ENCODE measurements around the gene GRID2. TPM values are rescaled to one million over a fixed set of nuclear protein-coding genes. Genes with fewer than 3 reads are reported as not detected.

The GRID2 gene
- total RNA-seq, 4 donors from 2014 or later: 0.33 TPM; not detected in 3

GRCh38 chr4:93319041-93319440 lies 1015.3 kb downstream of the GRID2 start:
- no peaks in the 10 kb centered on the region for H3K36me3 ChIP-seq
- H3K27me3 ChIP-seq: no peaks in the 10 kb centered on the region
- WGBS, 2 donors: 75 to 87% methylated on average over 1 of the region's 1 CpG
- TF ChIP-seq POLR2A (IDR thresholded peaks at IDR 0.05): no peak
- TF ChIP-seq, protein P1, sequence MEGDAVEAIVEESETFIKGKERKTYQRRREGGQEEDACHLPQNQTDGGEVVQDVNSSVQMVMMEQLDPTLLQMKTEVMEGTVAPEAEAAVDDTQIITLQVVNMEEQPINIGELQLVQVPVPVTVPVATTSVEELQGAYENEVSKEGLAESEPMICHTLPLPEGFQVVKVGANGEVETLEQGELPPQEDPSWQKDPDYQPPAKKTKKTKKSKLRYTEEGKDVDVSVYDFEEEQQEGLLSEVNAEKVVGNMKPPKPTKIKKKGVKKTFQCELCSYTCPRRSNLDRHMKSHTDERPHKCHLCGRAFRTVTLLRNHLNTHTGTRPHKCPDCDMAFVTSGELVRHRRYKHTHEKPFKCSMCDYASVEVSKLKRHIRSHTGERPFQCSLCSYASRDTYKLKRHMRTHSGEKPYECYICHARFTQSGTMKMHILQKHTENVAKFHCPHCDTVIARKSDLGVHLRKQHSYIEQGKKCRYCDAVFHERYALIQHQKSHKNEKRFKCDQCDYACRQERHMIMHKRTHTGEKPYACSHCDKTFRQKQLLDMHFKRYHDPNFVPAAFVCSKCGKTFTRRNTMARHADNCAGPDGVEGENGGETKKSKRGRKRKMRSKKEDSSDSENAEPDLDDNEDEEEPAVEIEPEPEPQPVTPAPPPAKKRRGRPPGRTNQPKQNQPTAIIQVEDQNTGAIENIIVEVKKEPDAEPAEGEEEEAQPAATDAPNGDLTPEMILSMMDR (IDR thresholded peaks at IDR 0.05): no peak
- no peak for DNase-seq
- H3K4me3 ChIP-seq (replicated peaks in 1 of 3): no peak overlapping the region
- intact Hi-C loops (cut with DNase I): no loop called here
- no peak overlapping the region for H3K27ac ChIP-seq
- H3K9me3 ChIP-seq: no peaks in the 10 kb centered on the region
- no peaks in the 10 kb centered on the region for H3K4me1 ChIP-seq

DNA sequence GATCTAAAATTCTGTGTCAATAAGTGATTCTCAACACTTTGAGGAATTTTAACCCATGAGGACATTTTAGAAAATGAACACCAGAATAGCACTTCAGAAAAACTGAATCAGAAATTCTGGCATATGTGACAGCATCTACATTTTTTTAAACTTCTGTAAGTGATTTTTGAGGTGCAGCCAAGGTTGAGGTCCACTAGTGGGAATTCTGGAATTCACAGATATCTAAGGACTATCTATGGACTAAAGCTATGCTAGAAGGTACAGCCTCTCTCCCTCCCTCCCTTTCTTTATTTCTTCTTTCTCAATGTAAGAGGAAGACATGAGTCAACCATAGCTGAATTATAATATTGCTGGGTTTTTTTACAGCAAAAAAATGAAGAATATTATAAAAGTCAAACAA lies 1016.6 kb downstream of the GRID2 start:
- Histone ChIP-seq H3K9me3 (no peaks in the 10 kb centered on the region), H3K4me1 (no peaks in the 10 kb centered on the region), H3K27ac (no peak overlapping the region), H3K4me3 (replicated peaks in 1 of 3) (no peak overlapping the region), H3K36me3 (no peaks in the 10 kb centered on the region), H3K27me3 (no peaks in the 10 kb centered on the region)
- intact Hi-C loops (cut with DNase I): no loop called here
- TF ChIP-seq POLR2A (IDR thresholded peaks at IDR 0.05): no peak
- TF ChIP-seq, protein P1 (IDR thresholded peaks at IDR 0.05): no peak
- DNase-seq: no peak

GRCh38 chr4:93327346-93327745 lies 1023.6 kb downstream of the GRID2 start:
- H3K27ac ChIP-seq: no peak overlapping the region
- H3K36me3 ChIP-seq: no peaks in the 10 kb centered on the region
- no peaks in the 10 kb centered on the region for H3K4me1 ChIP-seq
- DNase-seq: no peak
- TF ChIP-seq, protein P1 (IDR thresholded peaks at IDR 0.05): no peak
- no peak for TF ChIP-seq POLR2A (IDR thresholded peaks at IDR 0.05)
- H3K27me3 ChIP-seq: no peaks in the 10 kb centered on the region
- H3K4me3 ChIP-seq (replicated peaks in 1 of 3): no peak overlapping the region
- intact Hi-C loops (cut with DNase I): no loop called here
- H3K9me3 ChIP-seq: no peaks in the 10 kb centered on the region

- 84 to 91% methylated on average over 3 of the region's 3 CpGs for WGBS, 2 donors
- H3K27ac ChIP-seq: no peak overlapping the region
- no peaks in the 10 kb centered on the region for H3K27me3 ChIP-seq
- H3K36me3 ChIP-seq: no peaks in the 10 kb centered on the region
- no peak for DNase-seq
- H3K4me3 ChIP-seq (replicated peaks in 1 of 3): no peak overlapping the region
- intact Hi-C loops (cut with DNase I): no loop called here
- H3K4me1 ChIP-seq: no peaks in the 10 kb centered on the region
- TF ChIP-seq, protein P1 (IDR thresholded peaks at IDR 0.05): no peak
- TF ChIP-seq POLR2A (IDR thresholded peaks at IDR 0.05): no peak
- H3K9me3 ChIP-seq: no peaks in the 10 kb centered on the region
These were observed 1030.2 kb downstream of the GRID2 start for GRCh38 chr4:93334003-93334402.

DNA sequence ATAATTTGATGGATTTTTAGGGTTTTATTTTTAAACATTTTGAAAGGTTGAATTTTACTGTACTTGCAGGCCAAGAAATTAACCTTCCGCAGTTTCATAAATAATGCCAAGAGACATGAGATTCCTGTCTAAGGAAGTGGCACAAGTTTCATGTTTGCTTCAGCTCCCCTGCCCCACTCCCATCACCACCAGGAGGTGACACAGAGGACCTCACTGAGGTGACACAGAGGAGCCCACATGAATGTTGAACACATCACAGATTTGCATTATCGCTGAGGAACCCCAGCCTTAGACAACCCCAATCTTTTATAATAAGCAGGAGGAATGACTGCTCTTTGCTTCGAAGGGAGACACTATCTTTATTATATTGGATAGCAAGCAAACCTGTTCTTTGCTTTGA lies 1033.4 kb downstream of the GRID2 start:
- TF ChIP-seq, protein P1 (IDR thresholded peaks at IDR 0.05): no peak
- TF ChIP-seq POLR2A (IDR thresholded peaks at IDR 0.05): no peak
- WGBS, 2 donors: 94 to 97% methylated on average over 3 of the region's 3 CpGs
- intact Hi-C loops (cut with DNase I): no loop called here
- Histone ChIP-seq H3K4me1 (no peaks in the 10 kb centered on the region), H3K27ac (no peak overlapping the region), H3K9me3 (no peaks in the 10 kb centered on the region), H3K4me3 (replicated peaks in 1 of 3) (no peak overlapping the region), H3K36me3 (no peaks in the 10 kb centered on the region), H3K27me3 (no peaks in the 10 kb centered on the region)
- no peak for DNase-seq

All from thyroid gland (tissue), 4 donors.